Skeletal muscle tissue (tissue), 4 donors: ENCODE results near the gene A4GNT. TPM values are rescaled to one million over a fixed set of nuclear protein-coding genes. Genes with fewer than 3 reads are reported as not detected.

Source experiments
- H3K27ac ChIP-seq: one replicate; pipeline ENCODE4 v1.7.0; 2013; ENCODE audit warnings: mild to moderate bottlenecking, low read depth, low read length, inconsistent platforms
- H3K27me3 ChIP-seq, 3 donors: one replicate each; pipeline ENCODE4 v1.7.0; 2013; ENCODE audit warnings: low read length in 3 of 3; ENCODE audit not compliant: control insufficient read depth in 3 of 3, insufficient read depth in 3 of 3
- H3K36me3 ChIP-seq, 3 donors: one replicate each; pipeline ENCODE4 v1.7.0; 2013; ENCODE audit warnings: low read length in 3 of 3; ENCODE audit not compliant: control insufficient read depth in 3 of 3, insufficient read depth in 3 of 3
- H3K4me1 ChIP-seq, 3 donors: one replicate each; pipeline ENCODE4 v1.7.0; 2013; ENCODE audit warnings: low read length in 3 of 3, mild to moderate bottlenecking in 3 of 3; ENCODE audit not compliant: control insufficient read depth in 3 of 3, insufficient read depth in 3 of 3
- H3K4me3 ChIP-seq, 3 donors: one replicate each; pipeline ENCODE4 v1.7.0; 2013; ENCODE audit warnings: low read length in 3 of 3
- H3K9ac ChIP-seq, 3 donors: one replicate each; pipeline ENCODE4 v1.7.0; 2013; ENCODE audit warnings: low read length in 3 of 3, mild to moderate bottlenecking in 3 of 3, moderate library complexity in 2 of 3, low read depth in 1 of 3
- H3K9me3 ChIP-seq, 3 donors: one replicate each; pipeline ENCODE4 v1.7.0; 2013; ENCODE audit warnings: low read length in 3 of 3; ENCODE audit not compliant: control insufficient read depth in 3 of 3
- total RNA-seq: library from RNA; depleted of rRNA; stranded (reverse); fragments of >200 nt; gene quantifications from one replicate; pipeline ENCODE4 v1.2.3, GENCODE V29; 2014
- donor health status: Osteomylitis.

Gene A4GNT
- total RNA-seq, 1 donor from 2014 or later: not detected

DNA sequence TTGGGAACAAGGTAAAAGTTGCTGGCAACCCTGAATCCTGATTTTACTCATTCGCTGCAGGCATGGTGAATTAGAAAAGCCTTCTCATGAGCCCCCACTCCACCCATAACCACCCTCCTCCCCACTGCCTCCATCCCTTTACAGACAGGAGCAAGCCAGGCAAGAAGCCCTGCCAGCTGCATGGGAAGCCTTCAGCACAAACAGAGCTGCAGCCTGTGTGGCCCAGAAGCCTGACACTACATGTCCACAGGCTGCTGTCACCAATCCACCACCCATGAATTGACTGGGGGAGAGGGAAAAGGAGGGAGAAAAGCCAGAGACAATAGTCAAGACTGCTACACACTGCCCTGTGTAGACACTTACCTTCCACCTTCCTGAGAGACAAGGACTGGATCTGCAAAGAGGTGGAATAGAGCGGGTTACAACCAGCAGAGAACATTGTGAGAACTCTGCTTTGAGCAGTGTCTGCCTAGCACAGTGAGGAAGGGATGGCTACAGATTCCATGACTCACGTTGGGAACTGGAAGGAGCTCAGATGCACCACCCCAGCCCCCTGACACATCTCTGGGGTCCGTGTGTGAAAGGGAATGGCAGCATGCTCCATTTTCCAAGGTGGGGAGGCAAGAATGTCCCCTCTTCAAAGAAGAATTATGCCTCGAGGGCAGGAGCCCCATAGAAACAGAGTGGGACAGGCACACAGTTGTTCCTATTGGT is 50.7 kb downstream of the A4GNT start:
- Histone ChIP-seq H3K9ac (peak overlapping the region in 1 of 3 donors; percentile 8), H3K27me3 (no peaks in the 10 kb centered on the region), H3K9me3 (no peaks in the 10 kb centered on the region), H3K4me3 (no peak overlapping the region), H3K4me1 (no peaks in the 10 kb centered on the region), H3K27ac (no peak overlapping the region), H3K36me3 (peaks cover 0 to 20% (median 14%) of the 10 kb centered on the region in 3 donors)

DNA sequence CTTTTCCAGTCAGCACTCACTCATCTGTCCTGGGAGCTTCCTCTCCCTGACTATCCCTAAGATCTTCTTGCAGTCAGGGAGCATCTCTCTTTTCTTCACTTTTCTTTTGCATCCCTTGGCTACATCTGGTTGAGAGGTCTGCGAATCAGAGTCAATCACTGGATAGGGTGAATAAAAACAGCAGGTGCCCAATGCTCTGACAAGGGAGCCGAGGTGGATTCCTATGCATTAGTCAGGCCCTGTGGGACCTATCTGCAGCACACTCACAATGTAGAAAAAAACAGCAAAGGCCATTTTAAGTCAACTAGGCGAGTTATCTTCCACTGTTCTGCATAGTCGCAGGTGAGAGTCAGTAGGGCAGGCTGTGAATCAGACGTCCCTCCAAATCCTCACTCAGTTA is 52.3 kb downstream of the A4GNT start:
- no peaks in the 10 kb centered on the region for H3K27me3 ChIP-seq
- H3K9me3 ChIP-seq: no peaks in the 10 kb centered on the region
- no peaks in the 10 kb centered on the region for H3K4me1 ChIP-seq
- no peak overlapping the region for H3K4me3 ChIP-seq
- peaks cover 0 to 19% (median 10%) of the 10 kb centered on the region in 3 donors for H3K36me3 ChIP-seq
- H3K27ac ChIP-seq: no peak overlapping the region
- no peak overlapping the region for H3K9ac ChIP-seq

DNA sequence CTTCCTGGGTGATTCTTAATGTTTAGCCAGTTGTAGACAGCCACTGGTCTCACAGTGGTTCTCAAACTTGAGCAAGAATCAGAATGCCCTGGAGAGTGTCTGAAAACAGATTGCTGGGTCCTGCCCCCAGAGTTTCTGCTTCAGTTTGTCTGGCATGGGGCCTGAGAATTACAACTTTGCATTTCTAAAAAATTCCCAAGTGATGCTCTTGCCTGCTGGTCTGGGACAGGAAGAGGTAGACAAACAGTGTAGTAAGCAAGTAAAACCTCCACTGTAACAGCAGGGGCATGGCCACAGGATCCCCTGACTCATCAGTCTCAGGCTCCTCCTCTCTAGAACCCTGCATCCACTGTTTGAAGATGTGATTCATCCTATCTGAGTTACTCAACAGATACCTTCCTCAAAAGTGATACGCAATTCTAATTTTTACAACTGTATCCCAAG is 53.3 kb downstream of the A4GNT start:
- no peaks in the 10 kb centered on the region for H3K4me1 ChIP-seq
- no peak overlapping the region for H3K9ac ChIP-seq
- H3K4me3 ChIP-seq: no peak overlapping the region
- H3K27me3 ChIP-seq: no peaks in the 10 kb centered on the region
- H3K27ac ChIP-seq: no peak overlapping the region
- H3K36me3 ChIP-seq: peaks cover 0 to 15% (median 10%) of the 10 kb centered on the region in 3 donors
- no peaks in the 10 kb centered on the region for H3K9me3 ChIP-seq

DNA sequence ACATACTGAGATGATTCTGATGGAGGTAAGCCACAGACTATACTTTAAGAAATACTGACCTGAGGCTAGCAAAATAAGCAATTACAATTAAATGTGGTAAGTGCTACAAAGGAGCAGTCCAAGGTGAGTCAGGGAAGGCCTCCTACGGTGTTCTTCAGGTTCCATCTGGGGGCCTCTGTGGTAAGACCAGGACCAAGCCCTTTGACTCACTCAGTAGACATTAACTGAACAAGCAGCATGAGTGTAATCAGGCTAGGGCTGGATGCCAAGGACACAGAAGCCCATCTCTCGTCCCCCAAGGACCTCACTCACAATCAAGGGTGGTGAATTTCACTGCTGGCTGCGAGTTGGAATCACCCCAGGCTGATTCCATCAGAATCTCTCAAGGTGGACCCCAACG is 54.1 kb downstream of the A4GNT start:
- no peak overlapping the region for H3K9ac ChIP-seq
- no peak overlapping the region for H3K4me3 ChIP-seq
- peaks cover 0 to 10% (median 8%) of the 10 kb centered on the region in 3 donors for H3K36me3 ChIP-seq
- H3K27me3 ChIP-seq: no peaks in the 10 kb centered on the region
- no peaks in the 10 kb centered on the region for H3K4me1 ChIP-seq
- no peak overlapping the region for H3K27ac ChIP-seq
- no peaks in the 10 kb centered on the region for H3K9me3 ChIP-seq

Other genes with a start within 250 kb of the A4GNT start
- gene CLDN18, start 122.2 kb downstream of the A4GNT start, total RNA-seq: under 0.01 TPM
- gene DZIP1L, start 16.8 kb downstream of the A4GNT start, total RNA-seq: 13.6 TPM
- 17.2 TPM for gene DBR1, start 42.5 kb upstream of the A4GNT start, total RNA-seq
- gene ARMC8, start 54.9 kb upstream of the A4GNT start, total RNA-seq: 60.5 TPM
- not detected for gene NME9, start 197.5 kb upstream of the A4GNT start, total RNA-seq
- 28.7 TPM for gene MRAS, start 216.2 kb upstream of the A4GNT start, total RNA-seq